ENCODE results near the gene MYOD1. TPM values are rescaled to one million over a fixed set of nuclear protein-coding genes. Genes with fewer than 3 reads are reported as not detected.

MYOD1 gene
- total and polyA plus RNA-seq, 2 of the 13 experiments (the other 11 are each of a cell fraction or from before 2014, with no cell fraction given), result not detected

- TF ChIP-seq CTCF (CRISPR knock-in tag; IDR thresholded peaks at IDR 0.05), result peak; percentile 38
- no peak for TF ChIP-seq ISX (CRISPR knock-in tag; conservative IDR thresholded peaks at IDR 0.05)
- no peak for TF ChIP-seq CEBPG (CRISPR knock-in tag; IDR thresholded peaks at IDR 0.05)
These were observed 43.1 kb downstream of the MYOD1 start (continued) for GRCh38 chr11:17762309-17762974.

GRCh38 chr11:17763244-17763643 lies 43.9 kb downstream of the MYOD1 start:
- peaks cover 4 to 6% of the 10 kb centered on the region in 2 experiments; a peak in 3 of 5 replicates for H3K27me3 ChIP-seq (ENCODE audit: control insufficient read depth in 1 of 2, insufficient read depth in 2 of 2, low read length in 2 of 2)
- no peak for DNase-seq (ENCODE audit: low spot score)
- intact Hi-C loops (cut with micrococcal nuclease; ENCODE audit: unreplicated experiment) (loop anchor here (5.0 to 10.0 kb wide), 3 partner anchors 84 to 342 kb away; partner anchors contain the start of gene SAAL1), in situ Hi-C loops (cut with HindIII; ENCODE audit: extremely low pct_ligation_motif_present, low pct_unique_long_range_greater_than_20kb) (loop anchor here (5.0 kb wide), 1 partner anchor 214 kb away; no protein-coding TSS in a partner anchor)
- FAIRE-seq, result no peak
- no peaks in the 10 kb centered on the region for H3K36me3 ChIP-seq (replicated peaks in 1 of 2; ENCODE audit: control insufficient read depth in 1 of 2, insufficient read depth in 2 of 2, low read length in 2 of 2)
- no peaks in the 10 kb centered on the region for H4K20me1 ChIP-seq (ENCODE audit: insufficient read depth, low read length)
- no TSS peak for BruUV-seq (replicated peaks)
- H3K9me3 ChIP-seq (ENCODE audit: low read length), result no peaks in the 10 kb centered on the region
- ChIA-PET CTCF (ENCODE audit: low intra/inter-chr PET ratio, low total read pairs) (no interaction called here), POLR2A (no interaction called here)
- H3K79me2 ChIP-seq (ENCODE audit: insufficient read depth, low read length), result no peaks in the 10 kb centered on the region
- H3K4me2 ChIP-seq (ENCODE audit: low read depth, low read length), result no peak overlapping the region
- H3K9ac ChIP-seq (ENCODE audit: insufficient read depth, low read depth, low read length), result no peak overlapping the region
- H2AFZ ChIP-seq (ENCODE audit: low read length), result no peak overlapping the region
- no peak for ATAC-seq
- H3K4me3 ChIP-seq (replicated peaks in 1 of 3; ENCODE audit: insufficient read depth in 1 of 3, low read depth in 2 of 3, low read length in 3 of 3), result no peak overlapping the region
- peaks cover 11% of the 10 kb centered on the region; the same call in 1 of the 2 replicates for H3K4me1 ChIP-seq (ENCODE audit: insufficient read depth, low read length)
- TF ChIP-seq KAT8 (CRISPR knock-in tag; IDR thresholded peaks at IDR 0.05) (no peak), ZNF230 (CRISPR knock-in tag; IDR thresholded peaks at IDR 0.05) (no peak), ZSCAN20 (CRISPR knock-in tag; IDR thresholded peaks at IDR 0.05; ENCODE audit: borderline replicate concordance) (no peak), ZBTB7B (CRISPR knock-in tag; IDR thresholded peaks at IDR 0.05) (no peak)
- 25% methylated on average over 5 of the region's 7 CpGs for WGBS (ENCODE audit: low lambda C conversion rate)
- H3K27ac ChIP-seq (ENCODE audit: extremely low read length, insufficient read depth, low read length), result no peak overlapping the region
